Measurements from ENCODE around the gene MPC1L.

Gene MPC1L

GRCh38 chrX:40663078-40663740 is 40.0 kb downstream of the MPC1L start:
- Histone ChIP-seq H3K36me3 (ENCODE audit: insufficient read depth, low read length) (peaks cover 11% of the 10 kb centered on the region), H3K4me2 (ENCODE audit: low read length) (no peak overlapping the region), H3K27me3 (ENCODE audit: control insufficient read depth, insufficient read depth, low read length) (no peaks in the 10 kb centered on the region)

GRCh38 chrX:40663880-40664630 is 40.8 kb downstream of the MPC1L start:
- no peak overlapping the region for H3K4me2 ChIP-seq (ENCODE audit: low read length)
- H3K27me3 ChIP-seq (ENCODE audit: control insufficient read depth, insufficient read depth, low read length) = no peaks in the 10 kb centered on the region
- peaks cover 11% of the 10 kb centered on the region for H3K36me3 ChIP-seq (ENCODE audit: insufficient read depth, low read length)
- no peak overlapping the region for H3K9ac ChIP-seq (ENCODE audit: low read depth, low read length)
- no peaks in the 10 kb centered on the region for H3K9me3 ChIP-seq (replicated peaks; ENCODE audit: low read length)
- no peaks in the 10 kb centered on the region for H3K4me1 ChIP-seq (ENCODE audit: control insufficient read depth, insufficient read depth, low read length)
- H3K4me3 ChIP-seq (ENCODE audit: low read length) = no peak overlapping the region

More at GRCh38 chrX:40663078-40663740, 40.0 kb downstream of the MPC1L start:
- H3K4me3 ChIP-seq (ENCODE audit: low read length) = no peak overlapping the region
- no peaks in the 10 kb centered on the region for H3K9me3 ChIP-seq (replicated peaks; ENCODE audit: low read length)
- H3K9ac ChIP-seq (ENCODE audit: low read depth, low read length) = no peak overlapping the region
- no peaks in the 10 kb centered on the region for H3K4me1 ChIP-seq (ENCODE audit: control insufficient read depth, insufficient read depth, low read length)

GRCh38 chrX:40671126-40671525 is 47.9 kb downstream of the MPC1L start:
- H3K36me3 ChIP-seq (ENCODE audit: insufficient read depth, low read length) = peaks cover 28% of the 10 kb centered on the region
- no peak overlapping the region for H3K4me3 ChIP-seq (ENCODE audit: low read length)
- no peak overlapping the region for H3K9ac ChIP-seq (ENCODE audit: low read depth, low read length)
- H3K4me2 ChIP-seq (ENCODE audit: low read length) = no peak overlapping the region
- no peaks in the 10 kb centered on the region for H3K4me1 ChIP-seq (ENCODE audit: control insufficient read depth, insufficient read depth, low read length)
- H3K9me3 ChIP-seq (replicated peaks; ENCODE audit: low read length) = no peaks in the 10 kb centered on the region
- no peaks in the 10 kb centered on the region for H3K27me3 ChIP-seq (ENCODE audit: control insufficient read depth, insufficient read depth, low read length)

Measured in skeletal muscle satellite cell (primary cell).